Esophagus mucosa (tissue), 1 donor: ENCODE results near the gene SON. TPM values are rescaled to one million over a fixed set of nuclear protein-coding genes. Genes with fewer than 3 reads are reported as not detected.
"Not testable (repeated sequence)": the region's sequence is repeated elsewhere in the genome, so short reads cannot be mapped to it uniquely, and the experiment has no call there.

Experiments used
- ATAC-seq: fragments of 200-7000 bp; cut with Tn5 transposase; one replicate; pipeline ENCODE4 v1.9.1; 2020
- total RNA-seq: library from RNA; stranded (reverse); gene quantifications from one replicate; pipeline ENCODE4 v1.2.4, GENCODE V29; 2023
- donor health status: DM: yes; HTN: yes; CAD: no.

SON gene
- total RNA-seq, 1 donor from 2014 or later, result 129 TPM

DNA sequence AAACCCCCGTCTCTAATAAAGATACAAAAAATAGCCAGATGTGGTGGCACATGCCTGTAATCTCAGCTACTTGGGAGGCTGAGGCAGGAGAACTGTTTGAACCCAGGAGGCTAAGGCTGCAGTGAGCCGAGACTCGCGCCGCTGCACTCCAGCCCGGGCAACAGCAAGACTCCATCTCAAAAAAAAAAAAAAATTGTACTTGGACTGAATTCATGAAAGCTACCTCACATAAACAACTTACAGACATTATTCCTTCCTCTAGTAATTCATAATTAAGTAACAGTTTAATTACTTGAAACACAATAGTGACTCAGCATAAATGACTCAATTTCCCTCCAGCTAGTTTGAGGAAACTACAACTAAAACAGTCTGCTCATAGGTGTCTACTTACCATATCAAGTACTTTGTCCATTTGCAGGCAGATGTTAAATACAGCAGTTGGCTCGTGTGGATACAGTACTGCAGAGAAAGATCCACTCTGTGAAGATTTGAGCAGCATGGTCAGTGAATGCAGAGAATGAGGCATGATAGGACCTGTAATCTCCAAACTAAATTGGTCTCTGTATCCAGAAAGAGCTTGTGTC, 36.2 kb downstream of the SON start:
- ATAC-seq, result peak; percentile 70

- ATAC-seq, result no peak
These were observed 41.6 kb downstream of the SON start for GRCh38 chr21:33584455-33584854.

DNA sequence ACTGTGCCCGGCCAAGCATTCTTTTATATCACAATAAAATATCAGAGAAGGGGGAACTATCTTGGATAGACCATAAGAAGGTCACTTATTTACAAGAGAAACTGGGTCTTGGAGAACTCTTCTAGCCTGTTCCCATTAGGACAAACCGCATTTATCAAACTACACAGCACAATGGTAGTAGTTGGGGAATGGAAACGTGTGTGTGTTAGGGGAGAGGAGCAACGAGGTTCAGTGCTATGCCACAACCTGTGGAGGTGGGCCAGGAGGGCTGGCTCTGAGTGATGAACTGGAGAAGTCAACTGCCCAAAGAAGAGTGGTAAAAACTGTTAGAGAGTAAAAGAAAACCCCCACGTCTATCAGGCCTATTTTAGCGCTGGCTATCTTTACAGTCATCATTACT, 44.1 kb downstream of the SON start:
- ATAC-seq, result no peak

DNA sequence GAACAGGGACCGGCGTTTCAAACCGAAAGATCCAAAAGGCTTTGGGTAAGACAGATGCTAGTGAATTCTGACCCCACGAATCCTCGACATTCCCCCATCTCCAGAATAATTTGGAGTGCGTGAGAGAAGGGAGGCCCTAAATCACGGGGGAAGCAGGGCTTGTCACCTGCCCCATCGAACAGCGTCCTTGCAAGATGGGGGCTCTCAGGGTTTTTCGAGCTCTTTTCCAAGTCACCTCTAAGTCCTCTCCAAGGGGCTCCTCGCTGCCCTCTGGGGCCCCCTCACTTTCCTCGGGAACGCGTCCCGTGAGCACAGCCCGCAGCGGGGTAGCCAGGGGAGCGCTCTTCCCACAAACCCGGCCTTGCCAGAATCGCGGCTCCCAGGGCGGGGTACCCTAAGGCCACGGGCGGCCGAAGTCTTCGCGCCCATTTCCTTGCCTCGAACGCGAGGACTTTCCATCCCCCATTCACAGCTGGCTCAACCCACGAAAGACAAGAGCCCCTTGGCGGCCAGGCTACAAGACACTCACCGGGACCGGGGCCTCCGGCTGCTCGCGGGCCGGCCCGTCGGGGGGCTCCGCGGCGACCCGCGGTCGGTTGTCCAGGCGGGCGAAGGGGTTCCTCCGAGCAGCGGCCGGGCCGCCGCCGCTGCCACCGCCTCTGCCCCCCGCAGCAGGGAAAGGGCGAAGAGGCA, 45.1 kb downstream of the SON start:
- peak; percentile 37 for ATAC-seq

DNA sequence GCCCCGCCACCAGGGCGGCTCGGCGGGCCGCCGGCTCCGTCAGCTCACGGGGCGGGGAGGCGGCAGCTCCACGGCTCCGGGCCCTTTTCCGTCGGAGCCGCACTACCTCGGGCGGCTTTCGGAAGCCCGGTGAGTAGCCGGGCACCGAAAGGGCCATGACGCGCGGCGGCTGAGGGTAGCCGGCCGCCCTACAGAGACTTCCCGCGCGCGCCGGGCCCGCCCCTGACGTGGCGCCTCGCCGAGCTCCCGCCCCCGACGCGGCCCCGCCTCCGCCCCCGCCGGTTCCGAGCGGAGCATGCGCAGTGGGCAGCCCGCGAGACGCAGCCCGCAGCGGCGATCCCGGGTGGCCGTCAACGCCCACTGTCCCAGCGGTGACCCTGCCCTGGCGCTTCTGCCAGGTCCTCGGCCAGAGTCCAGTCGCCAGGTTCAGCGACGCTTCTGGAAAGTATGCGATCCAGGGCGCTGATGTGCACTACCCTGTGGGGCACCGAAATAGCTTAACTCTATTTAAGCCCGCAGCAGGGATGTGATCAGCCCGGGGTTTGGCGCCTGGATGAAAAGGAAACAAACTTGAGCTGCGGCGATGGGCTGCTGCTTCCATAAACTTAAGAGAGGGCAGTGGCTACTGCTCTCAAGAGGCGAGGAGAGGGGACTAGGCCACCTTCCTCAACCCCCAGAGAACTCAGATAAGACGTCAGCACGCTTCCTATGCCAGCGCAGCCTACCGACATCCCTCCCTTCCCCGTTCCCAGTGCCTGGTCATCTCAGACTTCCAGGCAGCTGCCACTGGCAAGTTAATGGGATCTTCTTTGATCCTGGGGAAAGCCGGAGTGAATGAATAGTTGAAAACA, 45.9 kb downstream of the SON start, which contains the start of gene DONSON:
Gene DONSON, minus strand, starts transcription at position 200 of the 851 bp plus-strand sequence. Its CDS starts 43 bp downstream, at position 157.
- ATAC-seq, result peak; percentile 97

DNA sequence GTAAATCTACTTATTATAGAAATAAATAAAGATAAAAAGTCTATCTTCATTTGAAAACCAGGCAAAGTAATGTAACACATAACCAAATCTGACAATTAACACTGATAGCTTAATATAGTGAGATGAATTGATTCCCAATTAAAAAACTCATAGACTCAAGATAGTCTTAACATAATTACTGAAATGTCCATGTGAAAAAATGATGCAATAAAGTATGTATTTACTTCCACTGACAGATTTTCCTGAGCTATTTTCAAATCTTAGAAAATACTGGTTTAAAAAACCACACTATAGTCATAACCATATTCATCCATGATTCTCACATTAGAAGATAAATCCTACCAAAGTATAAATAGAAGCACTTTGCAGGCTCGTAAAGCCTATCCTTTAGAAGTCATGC, 55.2 kb downstream of the SON start:
- ATAC-seq, result no peak

DNA sequence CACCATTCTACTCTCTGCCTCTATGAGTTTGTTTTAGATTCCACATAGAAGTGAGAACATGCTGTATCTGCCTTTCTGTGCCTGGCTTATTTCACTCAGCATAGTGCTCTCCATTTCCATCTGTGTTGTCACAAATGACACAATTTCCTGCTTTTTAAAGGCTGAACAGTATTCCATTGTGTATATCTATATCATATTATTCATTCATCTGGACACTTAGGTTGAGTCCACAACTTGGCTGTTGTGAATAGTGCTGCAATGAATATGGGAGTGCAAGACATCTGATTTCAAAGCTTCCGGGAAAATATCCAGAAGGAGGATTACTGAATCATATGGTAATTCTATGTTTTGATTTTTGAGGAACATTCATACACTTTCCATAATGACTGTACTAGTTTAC, 65.7 kb downstream of the SON start:
- no peak for ATAC-seq

GRCh38 chr21:33611006-33611744, 68.3 kb downstream of the SON start:
- ATAC-seq, result no peak

DNA sequence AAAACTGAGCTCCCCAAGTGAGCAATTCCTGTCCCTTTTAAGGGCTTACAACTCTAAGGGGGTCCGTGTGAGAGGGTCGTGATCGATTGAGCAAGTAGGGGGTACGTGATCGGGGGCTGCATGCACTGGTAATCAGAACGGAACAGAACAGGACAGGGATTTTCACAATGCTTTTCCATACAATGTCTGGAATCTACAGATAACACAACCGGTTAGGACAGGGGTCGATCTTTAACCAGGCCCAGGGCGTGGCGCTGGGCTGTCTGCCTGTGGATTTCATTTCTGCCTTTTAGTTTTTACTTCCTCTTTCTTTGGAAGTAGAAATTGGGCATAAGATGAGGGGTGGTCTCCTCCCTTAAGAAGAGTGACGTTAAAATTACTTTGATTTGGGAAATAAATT, 74.7 kb downstream of the SON start:
- ATAC-seq, result not testable (repeated sequence)

DNA sequence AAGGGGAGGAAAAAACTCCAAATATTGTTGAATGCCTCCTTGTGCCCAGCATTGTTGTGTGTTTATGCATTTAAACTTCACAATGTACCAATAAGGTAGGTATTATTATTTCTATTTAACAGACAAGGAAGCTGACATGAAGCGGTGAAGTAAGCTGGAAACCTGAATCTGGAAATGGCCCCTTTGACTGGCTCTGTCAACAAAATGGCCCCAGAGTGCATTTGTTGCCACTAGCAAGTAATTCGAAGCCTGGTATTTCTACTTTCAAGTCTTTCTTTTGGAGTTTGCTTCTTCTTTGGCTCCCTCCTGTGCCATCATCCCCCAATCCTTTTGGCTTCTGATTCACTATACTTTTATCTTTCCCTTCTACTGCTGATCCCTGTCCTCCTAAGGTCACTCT, 75.6 kb downstream of the SON start:
- no peak for ATAC-seq

DNA sequence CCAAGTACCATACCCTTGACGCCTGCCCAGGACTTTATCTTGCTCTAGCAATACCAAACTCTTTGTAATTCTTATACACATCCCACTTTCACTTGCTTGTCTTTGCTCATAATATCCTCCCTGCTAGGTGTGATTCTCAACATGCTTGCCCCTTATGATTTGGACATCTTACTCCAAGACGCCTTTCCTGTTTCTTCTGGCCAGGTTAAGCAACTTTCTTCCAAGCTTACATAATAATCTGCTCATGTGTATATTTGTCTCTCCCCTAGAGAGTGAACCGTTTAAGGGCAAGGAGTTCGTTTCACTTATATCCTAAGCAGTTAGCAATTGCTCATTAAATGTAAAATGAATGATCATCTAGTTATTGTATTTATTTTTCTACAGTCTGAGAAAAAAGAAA, 76.9 kb downstream of the SON start:
- no peak for ATAC-seq

DNA sequence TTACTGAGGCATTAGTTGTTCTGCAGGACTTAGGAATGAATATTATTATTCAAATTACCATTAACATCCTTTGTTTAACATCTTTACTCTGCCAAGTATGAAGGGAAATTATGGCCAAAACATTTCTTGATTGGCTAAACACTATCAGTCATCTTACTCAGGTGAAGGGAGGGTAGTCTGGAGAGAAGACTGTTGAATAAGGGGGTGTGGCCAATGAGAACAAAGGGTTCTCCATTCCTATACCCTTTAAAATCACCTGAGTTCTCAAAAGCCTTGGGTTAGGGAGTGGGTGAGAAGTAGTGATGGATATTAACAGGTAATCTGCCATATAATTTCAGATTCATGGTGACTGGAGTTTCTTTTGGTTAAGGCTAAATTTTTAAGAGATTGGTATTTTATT, 79.4 kb downstream of the SON start:
- ATAC-seq, result no peak

DNA sequence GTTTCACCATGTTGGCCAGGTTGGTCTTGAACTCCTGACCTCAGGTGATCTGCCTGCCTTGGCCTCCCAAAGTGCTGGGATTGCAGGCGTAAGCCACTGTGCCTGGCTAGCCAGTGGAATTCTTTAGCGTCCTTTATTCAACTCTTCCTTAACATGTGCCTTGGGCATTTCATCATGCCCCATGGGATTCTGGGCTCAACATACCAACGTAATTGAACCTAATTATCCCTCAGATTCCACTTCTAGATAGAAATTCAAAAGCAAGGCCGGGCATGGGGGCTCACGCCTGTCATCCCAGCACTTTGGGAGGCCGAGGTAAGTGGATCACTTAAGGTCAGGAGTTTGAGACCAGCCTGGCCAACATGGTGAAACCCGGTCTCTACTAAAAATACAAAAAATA, 83.3 kb downstream of the SON start:
- not testable (repeated sequence) for ATAC-seq

Other genes with a start within 250 kb of the SON start
- gene IFNAR1, start 218.1 kb upstream of the SON start, total RNA-seq, result 15.5 TPM
- gene IFNGR2, start 139.6 kb upstream of the SON start, total RNA-seq, result 86.8 TPM
- gene TMEM50B, start 63.1 kb upstream of the SON start, total RNA-seq, result 15.1 TPM
- 0.52 TPM for gene DNAJC28, start 51.3 kb upstream of the SON start, total RNA-seq
- 61.3 TPM for gene GART, start 921 bp upstream of the SON start, total RNA-seq
- gene DONSON, start 45.6 kb downstream of the SON start, total RNA-seq, result 8.2 TPM
- 17.4 TPM for gene CRYZL1, start 98.7 kb downstream of the SON start, total RNA-seq
- gene ITSN1, start 99.5 kb downstream of the SON start, total RNA-seq, result 9.8 TPM